Suprapubic skin (tissue), 4 donors: ENCODE results near the gene LRMDA.

Source experiments
- POLR2A ChIP-seq, 2 donors: fragments of 450-650 bp; IDR thresholded peaks; one replicate each; pipeline ENCODE4 v1.6.1; 2017; ENCODE audit warnings: antibody characterized with exemption in 2 of 2, mild to moderate bottlenecking in 2 of 2, moderate library complexity in 2 of 2
- POLR2AphosphoS5 ChIP-seq, 3 donors: sonication (generic); formaldehyde crosslinking; IDR thresholded peaks; one replicate each; pipeline ENCODE4 v1.6.1; 2017; ENCODE audit warnings: antibody characterized with exemption in 3 of 3

DNA sequence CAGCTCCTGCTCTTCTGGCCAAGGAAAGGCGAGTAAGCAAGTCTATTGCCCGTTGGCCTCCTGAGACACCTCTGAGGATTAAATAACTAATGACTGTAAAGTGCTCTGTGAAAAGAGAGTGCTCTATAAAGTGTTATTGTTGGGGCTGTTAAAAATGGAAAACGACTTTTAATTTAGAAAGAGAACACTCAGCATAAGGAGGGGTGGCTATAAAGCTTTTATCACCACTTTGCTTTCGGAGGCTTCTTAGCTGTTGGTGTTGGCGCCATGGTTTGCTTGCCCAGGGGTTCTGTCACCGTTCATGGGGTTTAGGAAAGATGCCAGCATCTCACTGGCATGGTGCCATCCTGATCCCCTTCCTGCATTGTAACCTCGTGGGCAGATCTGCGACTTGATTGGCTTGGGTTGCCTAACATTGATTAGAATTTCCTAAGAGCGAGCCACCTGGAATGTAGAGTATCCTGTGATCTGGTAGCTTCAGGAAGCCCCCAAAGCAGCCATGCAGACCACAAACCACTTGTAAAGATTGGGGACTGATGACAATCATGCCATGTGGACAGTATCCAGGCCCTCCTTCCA is 509.9 kb downstream of the LRMDA start:
- TF ChIP-seq POLR2AphosphoS5 (IDR thresholded peaks at IDR 0.05) (no peak), POLR2A (IDR thresholded peaks at IDR 0.05) (no peak)
